GM19328 (cell line): ENCODE results near the gene NEK6.

Experiments used
- ATAC-seq: cut with Tn5 transposase; IDR thresholded peaks from one replicate; pipeline ENCODE4 v1.9.1; 2021; ENCODE audit warnings: mild to moderate bottlenecking, moderate library complexity; ENCODE audit not compliant: unreplicated experiment

The NEK6 gene

GRCh38 chr9:124392254-124392870, 134.6 kb downstream of the NEK6 start:
- no peak for ATAC-seq

- ATAC-seq, result no peak
Measured at GRCh38 chr9:124392871-124393460, 135.2 kb downstream of the NEK6 start.

- ATAC-seq, result no peak
Measured at GRCh38 chr9:124394167-124394566, 136.4 kb downstream of the NEK6 start.

- ATAC-seq, result no peak
Measured at GRCh38 chr9:124394596-124394995, 136.8 kb downstream of the NEK6 start.

GRCh38 chr9:124395826-124396225, 138.1 kb downstream of the NEK6 start:
- ATAC-seq, result no peak

- ATAC-seq, result no peak
Measured at GRCh38 chr9:124398191-124398935, 140.6 kb downstream of the NEK6 start.

- no peak for ATAC-seq
Measured at GRCh38 chr9:124399323-124399967, 141.7 kb downstream of the NEK6 start.

- ATAC-seq, result no peak
Measured at GRCh38 chr9:124399968-124400940, 142.5 kb downstream of the NEK6 start.
